Measurements from ENCODE around the gene QRICH1.
"Not testable (repeated sequence)": the region's sequence is repeated elsewhere in the genome, so short reads cannot be mapped to it uniquely, and the experiment has no call there.

The QRICH1 gene

GRCh38 chr3:49017229-49017970 is 76.5 kb downstream of the QRICH1 start:
- DNase-seq (ENCODE audit: low read depth in 2 of 2), result no peak

GRCh38 chr3:49016414-49017228 is 77.2 kb downstream of the QRICH1 start:
- DNase-seq (ENCODE audit: low read depth in 2 of 2), result no peak

DNA sequence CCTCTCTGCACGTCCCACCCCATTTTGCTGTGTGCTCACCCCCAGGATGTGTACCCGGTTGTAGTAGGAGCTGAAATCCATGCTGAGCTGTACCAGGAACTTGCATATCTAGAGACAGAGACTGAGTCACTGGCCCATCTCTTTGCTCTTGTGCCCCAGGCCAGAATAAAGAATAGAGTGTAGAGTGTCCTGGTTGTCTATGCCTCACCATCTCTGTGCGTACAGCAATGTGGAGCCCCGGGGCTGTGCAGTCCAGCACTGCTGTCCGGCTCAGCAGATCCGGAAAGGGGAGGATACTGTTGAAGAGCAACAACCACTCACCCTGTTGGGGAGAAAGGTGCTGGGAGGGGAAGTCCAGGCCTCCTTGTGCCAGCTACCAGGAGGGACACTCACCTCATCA is 78.1 kb downstream of the QRICH1 start:
- DNase-seq (ENCODE audit: low read depth in 2 of 2), result no peak

DNA sequence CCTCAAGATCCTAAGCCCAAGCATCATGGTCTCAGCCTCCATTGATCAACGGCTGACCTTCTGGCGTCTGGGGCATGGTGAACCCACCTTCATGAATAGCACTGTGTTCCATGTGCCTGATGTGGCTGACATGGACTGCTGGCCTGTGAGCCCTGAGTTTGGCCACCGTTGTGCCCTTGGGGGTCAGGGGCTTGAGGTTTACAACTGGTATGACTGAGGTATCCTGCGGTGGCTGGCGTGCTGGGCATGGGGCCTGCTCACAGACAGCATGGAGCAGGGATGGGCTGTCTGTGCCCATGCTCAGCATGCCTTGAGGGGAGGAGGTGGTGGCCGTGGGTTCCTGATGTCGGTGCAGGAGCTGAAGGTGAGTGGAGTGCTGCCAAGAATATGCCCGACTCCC is 78.8 kb downstream of the QRICH1 start:
- no peak for DNase-seq (ENCODE audit: low read depth in 2 of 2)

- no peak for DNase-seq (ENCODE audit: low read depth in 2 of 2)
Observed at GRCh38 chr3:49013738-49014660, 79.9 kb downstream of the QRICH1 start.

DNA sequence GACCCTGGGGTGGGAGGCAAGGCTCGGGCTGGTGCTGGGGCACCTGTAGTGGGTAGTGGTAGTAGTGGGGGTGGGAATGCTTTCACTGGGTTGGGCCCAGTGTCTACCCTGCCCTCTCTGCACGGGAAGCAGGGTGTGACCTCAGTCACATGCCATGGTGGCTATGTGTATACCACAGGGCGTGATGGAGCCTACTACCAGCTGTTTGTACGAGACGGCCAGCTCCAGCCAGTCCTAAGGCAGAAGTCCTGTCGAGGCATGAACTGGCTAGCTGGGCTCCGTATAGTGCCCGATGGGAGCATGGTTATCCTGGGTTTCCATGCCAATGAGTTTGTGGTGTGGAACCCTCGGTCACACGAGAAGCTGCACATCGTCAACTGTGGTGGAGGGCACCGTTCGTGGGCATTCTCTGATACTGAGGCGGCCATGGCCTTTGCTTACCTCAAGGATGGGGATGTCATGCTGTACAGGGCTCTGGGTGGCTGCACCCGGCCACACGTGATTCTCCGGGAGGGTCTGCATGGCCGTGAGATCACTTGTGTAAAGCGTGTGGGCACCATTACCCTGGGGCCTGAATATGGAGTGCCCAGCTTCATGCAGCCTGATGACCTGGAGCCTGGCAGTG is 80.6 kb downstream of the QRICH1 start:
- no peak for DNase-seq (ENCODE audit: low read depth in 2 of 2)

DNA sequence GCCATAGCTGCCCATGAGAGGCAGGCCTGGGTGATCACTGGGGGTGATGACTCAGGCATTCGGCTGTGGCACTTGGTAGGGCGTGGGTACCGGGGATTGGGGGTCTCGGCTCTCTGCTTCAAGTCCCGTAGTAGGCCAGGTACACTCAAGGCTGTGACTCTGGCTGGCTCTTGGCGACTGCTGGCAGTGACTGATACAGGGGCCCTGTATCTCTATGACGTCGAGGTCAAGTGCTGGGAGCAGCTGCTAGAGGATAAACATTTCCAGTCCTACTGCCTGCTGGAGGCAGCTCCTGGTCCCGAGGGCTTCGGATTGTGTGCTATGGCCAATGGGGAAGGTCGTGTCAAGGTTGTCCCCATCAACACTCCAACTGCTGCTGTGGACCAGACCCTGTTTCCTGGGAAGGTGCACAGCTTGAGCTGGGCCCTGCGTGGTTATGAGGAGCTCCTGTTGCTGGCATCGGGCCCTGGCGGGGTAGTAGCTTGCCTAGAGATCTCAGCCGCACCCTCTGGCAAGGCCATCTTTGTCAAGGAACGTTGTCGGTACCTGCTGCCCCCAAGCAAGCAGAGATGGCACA is 81.3 kb downstream of the QRICH1 start:
- DNase-seq (ENCODE audit: low read depth in 2 of 2), result no peak

DNA sequence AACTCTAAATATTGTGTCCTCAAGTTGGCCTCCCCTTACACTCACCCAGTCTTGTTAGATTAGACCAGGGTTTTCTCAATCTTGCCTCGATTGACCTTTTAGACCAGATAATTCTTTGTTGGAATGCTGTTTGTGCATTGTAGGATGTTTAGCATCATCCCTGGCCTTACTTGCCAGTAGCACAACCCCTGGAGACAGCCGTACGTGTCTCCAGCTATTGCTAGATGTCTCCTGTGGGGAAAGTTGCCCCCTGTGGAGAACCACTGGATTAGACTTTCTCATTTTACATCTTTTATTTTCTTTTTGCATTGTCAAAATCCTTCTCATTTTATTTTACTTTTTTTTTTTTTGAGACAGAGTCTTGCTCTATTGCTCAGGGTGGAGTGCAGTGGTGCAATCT is 84.5 kb downstream of the QRICH1 start:
- no peak for DNase-seq (ENCODE audit: low read depth in 2 of 2)

DNA sequence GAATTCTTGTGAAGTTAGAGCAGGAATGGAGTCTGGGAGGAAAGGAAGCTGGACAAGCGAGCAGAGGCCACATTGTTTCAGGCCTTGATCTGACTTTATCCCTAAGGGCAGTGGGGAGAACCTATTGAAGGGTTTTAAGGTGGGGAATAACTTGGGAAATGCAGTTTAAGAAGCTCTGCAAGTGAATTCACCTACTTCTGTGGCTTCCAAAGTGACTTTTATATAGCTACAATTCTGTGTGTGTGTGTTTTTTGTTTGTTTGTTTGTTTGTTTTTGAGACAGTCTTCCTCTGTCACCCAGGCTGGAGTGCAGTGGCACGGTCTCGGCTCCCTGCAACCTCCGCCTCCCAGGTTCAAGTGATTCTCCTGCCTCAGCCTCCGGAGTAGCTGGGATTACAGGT is 85.2 kb downstream of the QRICH1 start:
- DNase-seq (ENCODE audit: low read depth in 2 of 2), result not testable (repeated sequence)

DNA sequence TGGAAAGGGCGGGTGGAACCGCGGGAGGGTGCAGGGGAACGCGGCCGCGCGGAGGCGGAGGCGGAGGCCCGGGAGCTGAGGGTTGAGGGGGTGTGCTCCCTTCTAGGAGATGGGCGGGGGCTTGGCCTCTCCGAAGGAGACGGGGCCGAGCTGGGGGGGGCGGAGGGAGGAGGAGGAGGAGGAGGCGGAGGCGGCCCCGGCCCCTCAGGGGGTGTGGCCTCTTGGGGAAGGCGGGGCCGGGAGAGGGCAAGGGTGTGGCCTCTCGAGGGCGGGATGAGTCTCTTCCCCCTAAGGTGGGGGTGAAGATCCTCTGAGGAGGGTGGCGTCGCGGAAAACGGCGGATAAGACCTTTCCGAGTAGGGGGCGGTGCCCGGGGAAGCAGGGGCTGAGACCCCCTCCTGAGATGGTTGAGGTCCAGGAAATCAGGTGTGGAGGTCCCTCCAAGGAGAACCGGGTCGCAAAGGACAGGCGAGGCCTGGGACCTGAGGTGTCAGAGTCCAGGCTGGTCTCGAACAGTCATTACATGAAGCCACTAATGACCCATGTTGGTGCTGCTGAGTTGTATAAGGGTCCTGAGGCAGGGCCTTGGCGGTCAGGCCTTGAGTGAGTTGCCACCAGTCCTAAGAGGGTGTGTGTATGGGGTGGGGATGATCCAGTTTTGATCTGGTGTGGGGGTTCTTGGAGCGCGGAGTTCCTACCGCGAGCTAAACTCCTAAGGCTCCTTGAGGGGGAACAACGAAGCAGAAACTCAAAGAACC is 85.9 kb downstream of the QRICH1 start:
- peak; percentile 81 to 82 for DNase-seq (ENCODE audit: low read depth in 2 of 2)

GRCh38 chr3:49007068-49007770 is 86.7 kb downstream of the QRICH1 start, which contains the start of gene WDR6:
Gene WDR6, plus strand, starts transcription at chr3:49007391. Its CDS starts 41 bp downstream, at chr3:49007432.
- DNase-seq (ENCODE audit: low read depth in 2 of 2), result peak; percentile 95

DNA sequence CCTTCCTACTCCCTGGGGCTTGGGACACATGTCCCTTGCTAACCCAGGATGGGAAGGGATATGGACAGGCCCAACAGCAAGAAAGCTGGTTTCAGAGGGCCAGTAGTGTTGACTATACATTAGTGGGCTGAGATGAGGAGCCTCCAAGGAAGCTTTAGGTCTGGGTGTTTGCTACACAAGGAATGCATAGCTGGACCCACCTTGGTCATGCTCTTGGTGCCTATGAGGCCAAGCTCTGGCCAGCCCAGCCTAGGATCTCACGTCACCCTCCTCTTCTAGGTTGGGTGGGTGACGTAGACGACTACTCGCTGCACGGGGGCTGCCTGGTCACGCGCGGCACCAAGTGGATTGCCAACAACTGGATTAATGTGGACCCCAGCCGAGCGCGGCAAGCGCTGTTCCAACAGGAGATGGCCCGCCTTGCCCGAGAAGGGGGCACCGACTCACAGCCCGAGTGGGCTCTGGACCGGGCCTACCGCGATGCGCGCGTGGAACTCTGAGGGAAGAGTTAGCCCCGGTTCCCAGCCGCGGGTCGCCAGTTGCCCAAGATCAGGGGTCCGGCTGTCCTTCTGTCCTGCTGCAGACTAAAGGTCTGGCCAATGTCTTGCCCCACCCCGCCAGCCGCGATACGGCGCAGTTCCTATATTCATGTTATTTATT is 87.3 kb downstream of the QRICH1 start:
- no peak for DNase-seq (ENCODE audit: low read depth in 2 of 2)

- DNase-seq (ENCODE audit: low read depth in 2 of 2), result no peak
Observed at GRCh38 chr3:49005998-49006397, 87.9 kb downstream of the QRICH1 start.

- no peak for DNase-seq (ENCODE audit: low read depth in 2 of 2)
Observed at GRCh38 chr3:49005303-49005680, 88.6 kb downstream of the QRICH1 start.

DNA sequence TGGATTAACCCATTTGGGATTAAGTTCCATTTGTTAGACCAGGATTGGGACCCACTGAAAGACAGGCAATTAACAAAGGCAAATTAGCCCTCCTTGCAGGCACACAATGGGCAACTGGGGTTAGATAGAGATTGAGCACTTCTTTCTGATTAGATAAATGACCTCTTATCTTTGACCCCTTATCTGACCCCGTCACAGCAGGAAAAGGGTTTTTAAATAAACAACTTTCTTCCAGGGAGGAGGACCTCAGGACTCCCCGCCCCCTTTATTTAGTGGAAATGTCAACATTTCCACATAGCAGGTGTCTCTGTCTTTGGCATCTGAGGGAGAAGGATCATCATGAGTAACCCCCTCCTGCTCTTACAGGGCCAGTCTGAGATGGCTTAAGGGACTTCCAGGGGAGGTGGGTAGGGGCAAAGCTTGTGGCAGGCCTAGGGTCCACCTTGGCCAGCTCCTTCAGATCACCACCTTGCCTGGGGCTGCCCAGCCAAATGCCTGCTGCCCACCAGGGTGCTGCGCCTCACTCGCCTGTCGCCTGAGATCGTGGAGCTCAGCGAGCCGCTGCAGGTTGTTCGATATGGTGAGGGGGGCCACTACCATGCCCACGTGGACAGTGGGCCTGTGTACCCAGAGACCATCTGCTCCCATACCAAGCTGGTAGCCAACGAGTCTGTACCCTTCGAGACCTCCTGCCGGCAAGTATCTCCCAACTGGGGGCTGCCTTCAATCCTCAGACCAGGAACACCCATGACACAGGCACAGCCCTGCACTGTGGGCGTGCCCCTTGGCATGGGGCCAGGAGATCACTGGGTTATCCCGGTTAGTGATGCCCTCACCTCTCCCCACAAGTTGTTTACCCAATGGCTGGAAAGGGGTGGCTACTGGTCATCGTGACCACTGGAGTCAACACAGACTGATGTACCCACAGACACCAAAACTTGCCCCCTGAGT is 89.2 kb downstream of the QRICH1 start:
- DNase-seq (ENCODE audit: low read depth in 2 of 2), result no peak

- no peak for DNase-seq (ENCODE audit: low read depth in 2 of 2)
Observed at GRCh38 chr3:49001155-49001554, 92.7 kb downstream of the QRICH1 start.

DNA sequence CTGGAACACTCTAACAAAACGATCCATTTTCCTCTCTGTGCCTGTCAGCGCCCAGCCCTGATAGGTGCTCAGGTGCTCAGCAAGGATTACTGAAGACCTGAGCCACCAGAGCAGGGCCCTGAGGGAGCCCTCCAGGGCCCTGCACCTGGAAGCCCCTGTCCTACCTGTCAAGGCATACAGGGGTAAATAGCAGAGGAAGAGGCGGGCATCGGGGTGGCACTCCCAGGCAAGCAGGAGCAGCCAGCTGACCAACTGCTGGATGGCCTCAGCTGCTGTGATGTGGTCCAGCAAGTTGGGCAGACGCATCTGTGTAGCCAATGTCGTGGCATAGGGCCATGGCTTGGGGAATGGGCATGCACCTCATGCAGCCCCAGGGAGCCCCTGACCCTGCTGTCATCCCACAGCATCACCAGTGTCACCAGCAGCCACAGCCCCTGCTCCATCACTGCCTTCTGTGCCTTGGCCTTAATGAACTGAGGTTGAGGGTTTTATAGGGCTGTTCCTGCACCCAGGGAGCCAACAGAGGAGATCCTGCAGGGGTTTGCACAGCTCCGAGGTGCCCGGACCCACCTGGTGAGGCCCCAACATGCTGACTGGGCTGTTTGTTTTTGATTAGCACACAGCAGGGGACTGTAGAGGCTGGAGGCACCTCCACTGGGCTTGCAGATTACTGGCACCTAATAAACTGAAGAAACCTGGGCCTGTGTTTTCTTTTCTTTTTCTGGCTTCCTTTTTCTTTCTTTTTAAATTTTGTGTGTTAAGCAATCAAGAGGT is 94.6 kb downstream of the QRICH1 start:
- DNase-seq (ENCODE audit: low read depth in 2 of 2), result no peak
